Astrocyte (in vitro differentiated cells and primary cell): ENCODE results near the gene MRPL12. TPM values are rescaled to one million over a fixed set of nuclear protein-coding genes. Genes with fewer than 3 reads are reported as not detected.

Experiments used
- DNase-seq: peaks from one replicate; pipeline ENCODE4 v3.0.0-alpha.2; 2010; ENCODE audit warnings: low read depth
- FAIRE-seq: peaks from 2 replicates; lab custom pipeline; 2011; peaks lifted over from hg19 to GRCh38; lab: Jason Lieb, UNC
- H2AFZ ChIP-seq: 2 replicates; pipeline ENCODE4 v1.6.0; 2012; ENCODE audit warnings: low read depth, low read length, inconsistent platforms
- H3K27ac ChIP-seq: 2 replicates; pipeline ENCODE4 v1.5.1; 2011; ENCODE audit warnings: low read depth, low read length, inconsistent platforms
- H3K27me3 ChIP-seq: 2 replicates; pipeline ENCODE4 v1.6.0; 2011; ENCODE audit warnings: low read length, inconsistent platforms; ENCODE audit not compliant: insufficient read depth
- H3K36me3 ChIP-seq: 2 replicates; pipeline ENCODE4 v1.5.1; 2011; ENCODE audit warnings: low read length, inconsistent platforms; ENCODE audit not compliant: insufficient read depth
- H3K4me1 ChIP-seq: 2 replicates; pipeline ENCODE4 v1.5.1; 2011; ENCODE audit warnings: low read length, inconsistent platforms; ENCODE audit not compliant: insufficient read depth
- H3K4me2 ChIP-seq: 2 replicates; pipeline ENCODE4 v1.6.0; 2012; ENCODE audit warnings: low read length, inconsistent platforms
- H3K4me3 ChIP-seq: 2 replicates; pipeline ENCODE4 v1.5.1; 2011; ENCODE audit warnings: low read depth, mild to moderate bottlenecking, low read length, inconsistent platforms; ENCODE audit not compliant: insufficient read depth
- H3K79me2 ChIP-seq: 2 replicates; pipeline ENCODE4 v1.6.0; 2012; ENCODE audit warnings: mild to moderate bottlenecking, low read length, inconsistent platforms; ENCODE audit not compliant: insufficient read depth
- H3K9ac ChIP-seq: 2 replicates; pipeline ENCODE4 v1.6.0; 2012; ENCODE audit warnings: mild to moderate bottlenecking, low read length, inconsistent platforms
- H3K9me3 ChIP-seq: 2 replicates; pipeline ENCODE4 v1.5.1; 2012; ENCODE audit warnings: low read depth, mild to moderate bottlenecking, low read length, inconsistent platforms; ENCODE audit not compliant: insufficient read depth
- H4K20me1 ChIP-seq: 2 replicates; pipeline ENCODE4 v1.6.0; 2012; ENCODE audit warnings: low read length, inconsistent platforms; ENCODE audit not compliant: insufficient read depth
- H3K27ac Mint-ChIP-seq: one replicate; pipeline ENCODE4 v1.8.0; 2021; ENCODE audit warnings: mild to moderate bottlenecking, mixed read lengths; ENCODE audit not compliant: unreplicated experiment
- H3K27me3 Mint-ChIP-seq: one replicate; pipeline ENCODE4 v1.8.0; 2021; ENCODE audit warnings: low read depth, mixed read lengths; ENCODE audit not compliant: unreplicated experiment
- H3K36me3 Mint-ChIP-seq: one replicate; pipeline ENCODE4 v1.8.0; 2021; ENCODE audit warnings: low read depth, mixed read lengths; ENCODE audit not compliant: unreplicated experiment
- H3K4me1 Mint-ChIP-seq: one replicate; pipeline ENCODE4 v1.8.0; 2021; ENCODE audit warnings: low read depth, mixed read lengths; ENCODE audit not compliant: unreplicated experiment
- H3K4me3 Mint-ChIP-seq: one replicate; pipeline ENCODE4 v1.8.0; 2021; ENCODE audit warnings: mild to moderate bottlenecking, moderate library complexity, mixed read lengths; ENCODE audit not compliant: unreplicated experiment
- H3K9me3 Mint-ChIP-seq: one replicate; pipeline ENCODE4 v1.8.0; 2021; ENCODE audit warnings: mild to moderate bottlenecking, mixed read lengths; ENCODE audit not compliant: unreplicated experiment
- CTCF ChIP-seq: IDR thresholded peaks from 2 replicates; pipeline ENCODE4 v1.5.1; 2011; ENCODE audit warnings: low read depth, mild to moderate bottlenecking, inconsistent platforms, low read length, moderate library complexity; ENCODE audit not compliant: insufficient read depth
- EZH2 ChIP-seq: IDR thresholded peaks from 2 replicates; pipeline ENCODE4 v1.6.1; 2012; ENCODE audit warnings: mild to moderate bottlenecking, low read length, inconsistent platforms; ENCODE audit not compliant: insufficient read depth
- total RNA-seq: library from RNA; stranded (reverse); gene quantifications from 2 replicates; pipeline ENCODE4 v1.2.1, GENCODE V29; 2021

Gene MRPL12
- total RNA-seq, 1 donor from 2014 or later = 69.9 TPM

- TF ChIP-seq EZH2 (no peak), CTCF (no peak)
- H3K27me3 Mint-ChIP-seq = no peaks in the 10 kb centered on the region
- DNase-seq (peak; percentile 97), FAIRE-seq (peak; percentile 68)
- no peaks in the 10 kb centered on the region for H3K9me3 Mint-ChIP-seq
- H3K9me3 ChIP-seq = no peaks in the 10 kb centered on the region
- H2AFZ ChIP-seq = peak within 1 kb of the TSS; percentile 64
- no peaks in the 10 kb centered on the region for H3K27me3 ChIP-seq
- peak within 1 kb of the TSS; percentile 81 for H3K4me3 ChIP-seq
- H3K36me3 ChIP-seq = peaks cover 19% of the 10 kb centered on the region
- peaks cover 14% of the 10 kb centered on the region for H3K4me1 Mint-ChIP-seq
- peak within 1 kb of the TSS; percentile 93 for H3K9ac ChIP-seq
- H4K20me1 ChIP-seq = peaks cover 65% of the 10 kb centered on the region
- H3K4me2 ChIP-seq = peak within 1 kb of the TSS; percentile 97
- peak within 1 kb of the TSS; percentile 93 for H3K4me3 Mint-ChIP-seq
- peak within 1 kb of the TSS; percentile 95 for H3K27ac ChIP-seq
- H3K36me3 Mint-ChIP-seq = peaks cover 9% of the 10 kb centered on the region
- peak within 1 kb of the TSS; percentile 97 for H3K27ac Mint-ChIP-seq
- peaks cover 29% of the 10 kb centered on the region for H3K4me1 ChIP-seq
- peaks cover 86% of the 10 kb centered on the region for H3K79me2 ChIP-seq
These were observed 19.4 kb upstream of the MRPL12 start, which contains the start of the genes ARL16 and HGS for GRCh38 chr17:81683584-81684441. Gene ARL16 (minus strand): TSS chr17:81683797. CDS start chr17:81683753, 44 bp downstream. Gene HGS (plus strand): TSS chr17:81684011. CDS start chr17:81684067, 56 bp downstream.

- Histone ChIP-seq H3K79me2 (peaks cover 93% of the 10 kb centered on the region), H3K27me3 (no peaks in the 10 kb centered on the region), H3K9ac (peak overlapping the region; percentile 93), H2AFZ (no peak overlapping the region), H3K4me2 (peak overlapping the region; percentile 97), H3K9me3 (no peaks in the 10 kb centered on the region), H3K4me1 (peaks cover 29% of the 10 kb centered on the region), H3K27ac (peak overlapping the region; percentile 95), H3K4me3 (peak overlapping the region; percentile 79), H4K20me1 (peaks cover 72% of the 10 kb centered on the region), H3K36me3 (peaks cover 20% of the 10 kb centered on the region)
- no peak for FAIRE-seq
- Mint-ChIP-seq H3K4me3 (peak overlapping the region; percentile 93), H3K9me3 (no peaks in the 10 kb centered on the region), H3K36me3 (peaks cover 10% of the 10 kb centered on the region), H3K27me3 (no peaks in the 10 kb centered on the region), H3K4me1 (peaks cover 14% of the 10 kb centered on the region), H3K27ac (peak overlapping the region; percentile 93)
- DNase-seq = no peak
- no peak for TF ChIP-seq CTCF
- TF ChIP-seq EZH2 = no peak
These were observed 18.7 kb upstream of the MRPL12 start for GRCh38 chr17:81684442-81684911.
